Calu3 (cell line): Measurements from ENCODE around the gene DYNLRB1. TPM values are rescaled to one million over a fixed set of nuclear protein-coding genes. Genes with fewer than 3 reads are reported as not detected.

ENCODE experiments used
- BruUV-seq: library from RNA; stranded (reverse); fragments of 400-500 nt; replicated peaks from 2 replicates; lab custom pipeline; 2021; lab: Mats Ljungman, UMichigan
- CTCF ChIA-PET: fragments of 300-600 bp; sonication (Branson Sonifier 250); formaldehyde crosslinking; loops from one replicate; lab custom pipeline; 2022; ENCODE audit warnings: antibody characterized with exemption; lab: Charles Lee
- DNase-seq: peaks from one replicate; pipeline ENCODE4 v3.0.0; 2022
- H3K27ac Mint-ChIP-seq: one replicate; pipeline ENCODE4 v1.8.0; 2022; ENCODE audit warnings: mixed read lengths; ENCODE audit not compliant: unreplicated experiment
- H3K27me3 Mint-ChIP-seq: one replicate; pipeline ENCODE4 v1.8.0; 2022; ENCODE audit warnings: mixed read lengths; ENCODE audit not compliant: unreplicated experiment
- H3K36me3 Mint-ChIP-seq: one replicate; pipeline ENCODE4 v1.8.0; 2022; ENCODE audit warnings: mild to moderate bottlenecking, moderate library complexity, mixed read lengths; ENCODE audit not compliant: insufficient read depth, unreplicated experiment
- H3K4me1 Mint-ChIP-seq: one replicate; pipeline ENCODE4 v1.8.0; 2022; ENCODE audit warnings: mild to moderate bottlenecking, low read depth, mixed read lengths; ENCODE audit not compliant: unreplicated experiment
- H3K4me3 Mint-ChIP-seq: one replicate; pipeline ENCODE4 v1.8.0; 2022; ENCODE audit warnings: mild to moderate bottlenecking, low read depth, moderate library complexity, mixed read lengths; ENCODE audit not compliant: unreplicated experiment
- H3K9me3 Mint-ChIP-seq: one replicate; pipeline ENCODE4 v1.8.0; 2022; ENCODE audit warnings: low read depth, mixed read lengths; ENCODE audit not compliant: unreplicated experiment
- CTCF ChIP-seq: fragments of 200-600 bp; IDR thresholded peaks from one replicate; pipeline ENCODE4 v1.8.0; 2022; ENCODE audit warnings: antibody characterized with exemption; ENCODE audit not compliant: unreplicated experiment
- intact Hi-C: fragments of 100-400 bp; cut with micrococcal nuclease; formaldehyde crosslinking; loops from one replicate; pipeline ENCODE4 v1.10.0; 2022; ENCODE audit not compliant: unreplicated experiment
- total RNA-seq: library from RNA; stranded (reverse); gene quantifications from 2 replicates; pipeline ENCODE4 v1.2.3, GENCODE V29; 2022

The DYNLRB1 gene
- total RNA-seq, 1 experiment from 2014 or later: 229 TPM

GRCh38 chr20:34532320-34532719 is 16.1 kb downstream of the DYNLRB1 start:
- Mint-ChIP-seq H3K4me3 (no peak overlapping the region), H3K4me1 (peaks cover 25% of the 10 kb centered on the region), H3K9me3 (no peaks in the 10 kb centered on the region), H3K27ac (no peak overlapping the region), H3K27me3 (no peaks in the 10 kb centered on the region), H3K36me3 (peaks cover 53% of the 10 kb centered on the region)
- CTCF ChIA-PET: interaction anchor here (0.6 to 1.4 kb wide), 3 partner anchors 10 to 100 kb away, joined by 3 to 7 read pairs (median 3); partner anchors contain the start of gene DYNLRB1
- DNase-seq: no peak
- intact Hi-C loops: no loop called here
- no peak for TF ChIP-seq CTCF
- no TSS peak for BruUV-seq

- Mint-ChIP-seq H3K4me1 (peaks cover 21% of the 10 kb centered on the region), H3K27me3 (no peaks in the 10 kb centered on the region), H3K9me3 (no peaks in the 10 kb centered on the region), H3K4me3 (no peak overlapping the region), H3K27ac (no peak overlapping the region), H3K36me3 (peaks cover 57% of the 10 kb centered on the region)
- CTCF ChIA-PET: interaction anchor here (0.6 to 1.4 kb wide), 3 partner anchors 10 to 101 kb away, joined by 3 to 7 read pairs (median 3); partner anchors contain the start of gene DYNLRB1
- no peak for TF ChIP-seq CTCF
- BruUV-seq: no TSS peak
- intact Hi-C loops: no loop called here
- DNase-seq: no peak
These were observed 16.5 kb downstream of the DYNLRB1 start for GRCh38 chr20:34532756-34533155.

GRCh38 chr20:34534391-34535165 is 18.4 kb downstream of the DYNLRB1 start:
- no peaks in the 10 kb centered on the region for H3K9me3 Mint-ChIP-seq
- peaks cover 14% of the 10 kb centered on the region for H3K4me1 Mint-ChIP-seq
- H3K27me3 Mint-ChIP-seq: no peaks in the 10 kb centered on the region
- intact Hi-C loops: no loop called here
- TF ChIP-seq CTCF: no peak
- peaks cover 56% of the 10 kb centered on the region for H3K36me3 Mint-ChIP-seq
- no peak for DNase-seq
- BruUV-seq: no TSS peak
- H3K4me3 Mint-ChIP-seq: no peak overlapping the region
- H3K27ac Mint-ChIP-seq: peak overlapping the region; percentile 11
- CTCF ChIA-PET: interaction anchor here (1.0 kb wide), 1 partner anchor 13 kb away, joined by 3 read pairs; no protein-coding TSS in a partner anchor

GRCh38 chr20:34535301-34535840 is 19.1 kb downstream of the DYNLRB1 start:
- peaks cover 56% of the 10 kb centered on the region for H3K36me3 Mint-ChIP-seq
- no peaks in the 10 kb centered on the region for H3K9me3 Mint-ChIP-seq
- H3K27me3 Mint-ChIP-seq: no peaks in the 10 kb centered on the region
- no peak overlapping the region for H3K27ac Mint-ChIP-seq
- no peak for DNase-seq
- intact Hi-C loops: no loop called here
- BruUV-seq: no TSS peak
- CTCF ChIA-PET: interaction anchor here (0.5 kb wide), 1 partner anchor 224 kb away, joined by 3 read pairs; no protein-coding TSS in a partner anchor
- peaks cover 13% of the 10 kb centered on the region for H3K4me1 Mint-ChIP-seq
- TF ChIP-seq CTCF: no peak
- no peak overlapping the region for H3K4me3 Mint-ChIP-seq
